Skeletal muscle satellite cell (primary cell): ENCODE results near the gene CELF3. TPM values are rescaled to one million over a fixed set of nuclear protein-coding genes. Genes with fewer than 3 reads are reported as not detected.

Source experiments
- small RNA-seq: library from RNA; depleted of rRNA; stranded (forward); fragments of <200 nt; gene quantifications from one replicate; pipeline ENCODE3, GENCODE V24; 2012

The CELF3 gene

Small RNA genes within 50 kb of the gene (small RNA-seq; reads per million reads assigned to genes)
- not detected for gene RNU6-662P
